ENCODE data around the gene MRPL17. TPM values are rescaled to one million over a fixed set of nuclear protein-coding genes. Genes with fewer than 3 reads are reported as not detected.

MRPL17 gene
- total and polyA plus RNA-seq, 9 of the 15 experiments (the other 6 are each of a cell fraction or from before 2014, with no cell fraction given), result 33.9 to 81.6 (median 43.9) TPM

- no peak for FAIRE-seq
- H3K4me2 ChIP-seq (ENCODE audit: insufficient read depth, low read length), result no peak overlapping the region
- BruUV-seq (replicated peaks), result no TSS peak
- intact Hi-C loops (cut with micrococcal nuclease), result no loop called here
- H3K9me3 ChIP-seq (replicated peaks; ENCODE audit: control insufficient read depth, insufficient read depth, low read depth, low read length), result no peaks in the 10 kb centered on the region
- H3K4me1 ChIP-seq (replicated peaks in 1 of 2; ENCODE audit: control insufficient read depth in 2 of 2, insufficient read depth in 2 of 2, low read length in 2 of 2), result peaks cover 9 to 15% of the 10 kb centered on the region in 2 experiments; a peak in 4 of 5 replicates
- H4K20me1 ChIP-seq (replicated peaks; ENCODE audit: control insufficient read depth, insufficient read depth, low read length), result no peaks in the 10 kb centered on the region
- in situ Hi-C loops (cut with MboI), result no loop called here
- ChIA-PET CTCF (ENCODE audit: low intra/inter-chr PET ratio) (no interaction called here), POLR2A (no interaction called here)
- H3K79me2 ChIP-seq (ENCODE audit: control insufficient read depth, insufficient read depth, low read length), result no peaks in the 10 kb centered on the region
- peak overlapping the region in 1 of 2 experiments; percentile 54; a peak in 1 of 4 replicates for H3K9ac ChIP-seq (ENCODE audit: insufficient read depth in 1 of 2, low read depth in 2 of 2, low read length in 2 of 2)
- ATAC-seq, result no peak
- H3K27ac ChIP-seq (ENCODE audit: extremely low read depth, low read depth, low read length), result no peak overlapping the region
- WGBS (ENCODE audit: insufficient coverage, low coverage, missing lambda C conversion rate), result 79% methylated on average over 11 of the region's 84 CpGs
- H2AFZ ChIP-seq (ENCODE audit: low read depth, low read length), result no peak overlapping the region
- no peak for DNase-seq (ENCODE audit: extremely low read depth in 1 of 4, low spot score in 3 of 4)
- no peaks in the 10 kb centered on the region for H3K36me3 ChIP-seq (ENCODE audit: control insufficient read depth, insufficient read depth, low read length)
- TF ChIP-seq ZBTB33 (CRISPR knock-in tag; IDR thresholded peaks at IDR 0.05) (peak; percentile 53; the same call in 1 of the 2 replicates), ZNF740 (CRISPR knock-in tag; IDR thresholded peaks at IDR 0.05) (no peak), ZNF740 (tag; IDR thresholded peaks at IDR 0.05) (no peak)
- H3K9me1 ChIP-seq (ENCODE audit: control insufficient read depth, insufficient read depth, low read length), result no peaks in the 10 kb centered on the region
- no peaks in the 10 kb centered on the region for H3K27me3 ChIP-seq (ENCODE audit: control insufficient read depth in 2 of 2, insufficient read depth in 2 of 2, low read length in 2 of 2)
- no peak overlapping the region for H3K4me3 ChIP-seq
These were observed 27.9 kb downstream of the MRPL17 start for GRCh38 chr11:6655020-6655789.

All from K562 (cell line).